HepG2 (cell line): ENCODE measurements around the gene SYCE3. TPM values are rescaled to one million over a fixed set of nuclear protein-coding genes. Genes with fewer than 3 reads are reported as not detected.
A peak's percentile ranks its signal among the peaks of the same experiment; 100 is the strongest.

Experiments used
- ATF1 ChIP-seq: IDR thresholded peaks from 2 replicates; pipeline ENCODE4 v1.6.1; 2016; ENCODE audit warnings: mild to moderate bottlenecking, control low read depth
- CREM ChIP-seq, 2 experiments: sonication (generic) in 1 of 2; formaldehyde crosslinking in 1 of 2; IDR thresholded peaks; 2 replicates each; pipeline versions ENCODE4 v1.4.0 to v1.6.1; 2016 to 2020; ENCODE audit warnings: antibody characterized with exemption in 1 of 2, mild to moderate bottlenecking in 1 of 2, missing genetic modification reagents in 1 of 2
- DPF2 ChIP-seq: sonication (generic); formaldehyde crosslinking; IDR thresholded peaks from 2 replicates; pipeline ENCODE4 v1.4.0; 2020; ENCODE audit warnings: mild to moderate bottlenecking, low read depth, missing genetic modification reagents, borderline replicate concordance
- FOXO1 ChIP-seq: sonication (generic); formaldehyde crosslinking; IDR thresholded peaks from 2 replicates; pipeline ENCODE4 v1.4.0; 2020; ENCODE audit warnings: missing genetic modification reagents
- FOXP1 ChIP-seq, 2 experiments: fragments of 450-650 bp in 1 of 2; IDR thresholded peaks; 2 replicates each; pipeline ENCODE4 v1.6.1; 2017 to 2018; ENCODE audit warnings: antibody characterized with exemption in 1 of 2
- KDM3A ChIP-seq: IDR thresholded peaks from 2 replicates; pipeline ENCODE4 v1.6.1; 2018; ENCODE audit warnings: low read depth, missing compliant biosample characterization
- KDM4B ChIP-seq: sonication (generic); formaldehyde crosslinking; IDR thresholded peaks from 2 replicates; pipeline ENCODE4 v1.4.0; 2020; ENCODE audit warnings: missing genetic modification reagents
- NPAS2 ChIP-seq: sonication (generic); formaldehyde crosslinking; IDR thresholded peaks from 2 replicates; pipeline ENCODE4 v1.8.0; 2022; ENCODE audit warnings: mild to moderate bottlenecking, missing genetic modification reagents, borderline replicate concordance
- SP140L ChIP-seq: sonication (generic); formaldehyde crosslinking; IDR thresholded peaks from 2 replicates; pipeline ENCODE4 v1.4.0; 2020; ENCODE audit warnings: missing genetic modification reagents, borderline replicate concordance
- TFDP2 ChIP-seq: sonication (generic); formaldehyde crosslinking; IDR thresholded peaks from 2 replicates; pipeline ENCODE4 v1.4.0; 2020; ENCODE audit warnings: missing genetic modification reagents
- ZBTB25 ChIP-seq: IDR thresholded peaks from 2 replicates; pipeline ENCODE4 v1.6.1; 2018; ENCODE audit warnings: missing genetic modification reagents
- ZNF264 ChIP-seq: sonication (generic); formaldehyde crosslinking; IDR thresholded peaks from 2 replicates; pipeline ENCODE4 v1.4.0; 2020; ENCODE audit warnings: missing genetic modification reagents
- ZNF354B ChIP-seq: sonication (generic); formaldehyde crosslinking; IDR thresholded peaks from 2 replicates; pipeline ENCODE4 v1.8.0; 2022; ENCODE audit warnings: mild to moderate bottlenecking, missing genetic modification reagents
- ZNF546 ChIP-seq: sonication (generic); formaldehyde crosslinking; conservative IDR thresholded peaks from 2 replicates; pipeline ENCODE4 v1.8.1; 2023; ENCODE audit warnings: mild to moderate bottlenecking, missing genetic modification reagents
- ZNF563 ChIP-seq: sonication (generic); formaldehyde crosslinking; IDR thresholded peaks from 2 replicates; pipeline ENCODE4 v1.8.0; 2022; ENCODE audit warnings: mild to moderate bottlenecking, moderate library complexity, missing genetic modification reagents
- ZNF567 ChIP-seq: sonication (generic); formaldehyde crosslinking; IDR thresholded peaks from 2 replicates; pipeline ENCODE4 v1.8.1; 2023; ENCODE audit warnings: mild to moderate bottlenecking, missing genetic modification reagents, borderline replicate concordance
- ZNF577 ChIP-seq: sonication (generic); formaldehyde crosslinking; IDR thresholded peaks from 2 replicates; pipeline ENCODE4 v1.4.0; 2020; ENCODE audit warnings: mild to moderate bottlenecking, low read depth, missing genetic modification reagents, borderline replicate concordance
- ZNF580 ChIP-seq: IDR thresholded peaks from 2 replicates; pipeline ENCODE4 v1.6.1; 2016; ENCODE audit warnings: low read depth, borderline replicate concordance
- ZNF598 ChIP-seq: sonication (generic); formaldehyde crosslinking; IDR thresholded peaks from 2 replicates; pipeline ENCODE4 v1.5.1; 2020; ENCODE audit warnings: mild to moderate bottlenecking, missing genetic modification reagents, borderline replicate concordance
- polyA plus RNA-seq, 8 experiments: library from polyadenylated mRNA; depleted of rRNA in 3 of 8; stranded (reverse) in 7 of 8; unstranded in 1 of 8; fragments of >200 nt; fragmentation: Illumina TruSeq in 4 of 8; extraction: Trizol in 4 of 8; gene quantifications; 2 replicates each; pipeline versions ENCODE4 v1.2.1 to v1.2.3, GENCODE V29; 2011 to 2016; ENCODE audit warnings: low read depth in 4 of 8, missing spikeins in 1 of 8, mixed read lengths in 1 of 8; ENCODE audit not compliant: insufficient read depth in 1 of 8
- total RNA-seq, 5 experiments: library from RNA; depleted of rRNA; stranded (reverse); fragments of >200 nt; fragmentation: Illumina TruSeq; extraction: Trizol; gene quantifications; 2 replicates each; pipeline ENCODE4 v1.2.3, GENCODE V29; 2016; ENCODE audit warnings: low read depth in 1 of 5

Gene SYCE3
- total and polyA plus RNA-seq, 2 of the 13 experiments (the other 11 are each of a cell fraction or from before 2014, with no cell fraction given) = not detected

GRCh38 chr22:50582493-50583293, 20.0 kb upstream of the SYCE3 start, which contains the start of gene CHKB (continued):
- TF ChIP-seq ZBTB25 (CRISPR knock-in tag) (peak; percentile 92), SP140L (no peak), ZNF354B (CRISPR knock-in tag) (no peak), ZNF598 (CRISPR knock-in tag) (no peak), TFDP2 (CRISPR knock-in tag) (no peak; the same call in 1 of the 2 replicates), ZNF580 (CRISPR knock-in tag) (no peak; the same call in 1 of the 2 replicates), CREM (IDR thresholded peaks at IDR 0.05) (no peak), CREM (CRISPR knock-in tag; IDR thresholded peaks at IDR 0.05) (no peak), ATF1 (CRISPR knock-in tag) (no peak), ZNF546 (CRISPR knock-in tag) (no peak), FOXO1 (CRISPR knock-in tag) (0 out of 2 replicates have a peak, but pooled peaks have one; percentile 24), NPAS2 (CRISPR knock-in tag) (no peak), ZNF567 (CRISPR knock-in tag) (no peak; the same call in 1 of the 2 replicates), FOXP1 (IDR thresholded peaks at IDR 0.05) (no peak), FOXP1 (CRISPR knock-in tag; IDR thresholded peaks at IDR 0.05) (no peak), KDM4B (CRISPR knock-in tag) (no peak), KDM3A (CRISPR knock-in tag) (0 out of 2 replicates have a peak, but pooled peaks have one; percentile 40), ZNF563 (CRISPR knock-in tag) (peak; percentile 67; the same call in 1 of the 2 replicates), ZNF264 (CRISPR knock-in tag) (no peak; the same call in 1 of the 2 replicates), DPF2 (CRISPR knock-in tag) (no peak), ZNF577 (CRISPR knock-in tag) (no peak)
